Heart right ventricle (tissue), 16 donors: ENCODE data around the gene UBAP2L. TPM values are rescaled to one million over a fixed set of nuclear protein-coding genes. Genes with fewer than 3 reads are reported as not detected.

ENCODE experiments used
- ATAC-seq, 8 donors: fragments of 200-7000 bp; cut with Tn5 transposase; one replicate each; pipeline ENCODE4 v1.9.1; 2020; ENCODE audit warnings: mild to moderate bottlenecking in 8 of 8, moderate library complexity in 8 of 8, moderate number of reproducible peaks in 1 of 8
- DNase-seq, 2 donors: peaks; one replicate each; pipeline ENCODE4 v3.0.0-alpha.2; 2020
- H3K27ac ChIP-seq, 10 donors: fragments of 200-600 bp; sonication (generic) in 2 of 10; one replicate each; pipeline versions ENCODE4 v1.5.0 to v1.8.0; 2020 to 2022; ENCODE audit warnings: mild to moderate bottlenecking in 3 of 10
- H3K27me3 ChIP-seq, 7 donors: fragments of 200-600 bp; one replicate each; pipeline ENCODE4 v1.8.0; 2021 to 2022; ENCODE audit warnings: mild to moderate bottlenecking in 2 of 7
- H3K36me3 ChIP-seq, 9 donors: fragments of 200-600 bp; sonication (generic) in 1 of 9; one replicate each; pipeline versions ENCODE4 v1.5.0 to v1.8.0; 2020 to 2022; ENCODE audit warnings: mild to moderate bottlenecking in 2 of 9
- H3K4me1 ChIP-seq, 9 donors: fragments of 200-600 bp; sonication (generic) in 1 of 9; one replicate each; pipeline versions ENCODE4 v1.5.0 to v1.8.0; 2020 to 2022; ENCODE audit warnings: mild to moderate bottlenecking in 4 of 9
- H3K4me3 ChIP-seq, 10 donors: fragments of 200-600 bp; sonication (generic) in 2 of 10; one replicate each; pipeline versions ENCODE4 v1.5.0 to v1.8.0; 2020 to 2022; ENCODE audit warnings: mild to moderate bottlenecking in 7 of 10, moderate library complexity in 2 of 10
- H3K9me3 ChIP-seq, 11 donors: fragments of 200-600 bp in 10 of 11; sonication (generic) in 2 of 11; one replicate each; pipeline versions ENCODE4 v1.5.0 to v1.8.0; 2013 to 2022; ENCODE audit warnings: mild to moderate bottlenecking in 2 of 11, control low read depth in 1 of 11, moderate library complexity in 1 of 11
- WGBS, 2 donors: extraction: QIAGEN DNeasy Blood & Tissue Kit; methylation state at CpG; one replicate each; pipeline ENCODE4 v1.1.7; 2013; ENCODE audit warnings: inconsistent platforms in 1 of 2; 5-methylcytosine and 5-hydroxymethylcytosine counted together
- intact Hi-C, 10 donors: fragments of 100-400 bp; cut with DNase I; formaldehyde crosslinking; loops; one replicate each; pipeline versions ENCODE4 v1.11.1 to v1.14.2; 2022
- polyA plus RNA-seq, 2 donors: library from polyadenylated mRNA; stranded (reverse); fragments of 200-250 nt; gene quantifications; one replicate each; pipeline ENCODE4 v1.2.3, GENCODE V29; 2013
- total RNA-seq, 10 donors: library from RNA; stranded (reverse); fragmentation: NEBNext Ultra II Directional in 3 of 10; extraction: Animal tissue kit (Norgen Biotek cat#: 25700) in 3 of 10; gene quantifications; one replicate each; pipeline versions ENCODE4 v1.2.1 to v1.2.4, GENCODE V29; 2021 to 2023
- TF ChIP-seq, protein P1 (sequence below), 9 donors: fragments of 200-600 bp; sonication (generic) in 2 of 9; IDR thresholded peaks; one replicate each; pipeline versions ENCODE4 v1.5.0 to v1.8.0; 2021 to 2022; ENCODE audit warnings: antibody characterized with exemption in 9 of 9, mild to moderate bottlenecking in 5 of 9, moderate library complexity in 1 of 9
- donor health status: Arrhythmogenic right ventricular cardiomyopathy.
- donor health status: ischemic (EF 13 %, LVEDD 7.1; RV severe dilation, severe dysfunction).
- donor health status: healthy with polysubstance abuse.
- donor health status: DM: no; HTN: yes; CAD: no.
- donor health status: DM: no; HTN: no; CAD: no.
- donor health status: ischemic (EF 25% LVEDD 6.9; RV normal size, moderate dysfunction).
- donor health status: ischemic (EF 25% LVEDD 5.7; RV mildly dilated, moderate dysfunction).
- donor health status: healthy.
- donor health status: DM: yes; HTN: yes; CAD: no.
- donor health status: Ischemic cardiomyopathy.
- donor health status: ischemic (EF 35%, LVEDD 5.7; RV mildly dilated, moderate dysfunction).
- donor health status: nonischemic (EF 11% LVEDD 7.7; RV severe dilation, severe dysfunction).
- donor health status: DM: yes; HTN: yes; CAD: no.
- donor health status: PGD.
- donor health status: ischemic (EF 29% LVEDD 5.4; RV normal size, mild dysfunction).
- donor health status: nonischemic (EF 23%, LVEDD 6.1; RV moderate dilation, normal function).

The UBAP2L gene
- total and polyA plus RNA-seq, 12 donors = 55.2 to 135 (median 107) TPM

DNA sequence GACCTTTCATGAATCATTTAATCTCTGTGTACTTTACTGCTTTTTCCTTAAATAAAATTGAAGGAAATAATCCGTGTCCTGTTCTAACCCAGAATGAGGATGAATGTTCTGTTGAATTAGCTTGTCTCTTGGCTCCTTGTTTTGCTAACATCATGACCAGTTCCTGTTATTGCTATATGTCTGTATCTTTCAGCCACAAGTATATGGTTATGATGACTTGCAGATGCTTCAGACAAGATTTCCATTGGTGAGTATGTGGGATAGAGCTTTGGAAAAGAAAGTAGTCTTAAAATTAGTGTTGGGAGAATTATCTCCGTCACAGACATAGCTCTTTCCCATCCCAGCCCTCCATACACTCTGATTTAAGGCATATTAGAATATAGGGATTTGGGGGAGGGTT, 38.0 kb downstream of the UBAP2L start:
- no peaks in the 10 kb centered on the region for H3K27me3 ChIP-seq
- H3K9me3 ChIP-seq = no peaks in the 10 kb centered on the region
- DNase-seq (no peak), ATAC-seq (no peak)
- H3K4me1 ChIP-seq = peaks cover 0 to 7% (median 0%) of the 10 kb centered on the region in 9 donors
- H3K27ac ChIP-seq = no peak overlapping the region
- intact Hi-C loops = loop anchor here in 1 of 10 donors (5.0 kb wide), 1 partner anchor 36 kb away; the partner anchor contains the start of gene UBAP2L
- no peak overlapping the region for H3K4me3 ChIP-seq
- WGBS, 2 donors = 94 to 97% methylated on average over 2 of the region's 2 CpGs
- TF ChIP-seq, protein P1, sequence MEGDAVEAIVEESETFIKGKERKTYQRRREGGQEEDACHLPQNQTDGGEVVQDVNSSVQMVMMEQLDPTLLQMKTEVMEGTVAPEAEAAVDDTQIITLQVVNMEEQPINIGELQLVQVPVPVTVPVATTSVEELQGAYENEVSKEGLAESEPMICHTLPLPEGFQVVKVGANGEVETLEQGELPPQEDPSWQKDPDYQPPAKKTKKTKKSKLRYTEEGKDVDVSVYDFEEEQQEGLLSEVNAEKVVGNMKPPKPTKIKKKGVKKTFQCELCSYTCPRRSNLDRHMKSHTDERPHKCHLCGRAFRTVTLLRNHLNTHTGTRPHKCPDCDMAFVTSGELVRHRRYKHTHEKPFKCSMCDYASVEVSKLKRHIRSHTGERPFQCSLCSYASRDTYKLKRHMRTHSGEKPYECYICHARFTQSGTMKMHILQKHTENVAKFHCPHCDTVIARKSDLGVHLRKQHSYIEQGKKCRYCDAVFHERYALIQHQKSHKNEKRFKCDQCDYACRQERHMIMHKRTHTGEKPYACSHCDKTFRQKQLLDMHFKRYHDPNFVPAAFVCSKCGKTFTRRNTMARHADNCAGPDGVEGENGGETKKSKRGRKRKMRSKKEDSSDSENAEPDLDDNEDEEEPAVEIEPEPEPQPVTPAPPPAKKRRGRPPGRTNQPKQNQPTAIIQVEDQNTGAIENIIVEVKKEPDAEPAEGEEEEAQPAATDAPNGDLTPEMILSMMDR (IDR thresholded peaks at IDR 0.05) = no peak
- peaks cover 15 to 100% (median 96%) of the 10 kb centered on the region in 9 donors for H3K36me3 ChIP-seq

DNA sequence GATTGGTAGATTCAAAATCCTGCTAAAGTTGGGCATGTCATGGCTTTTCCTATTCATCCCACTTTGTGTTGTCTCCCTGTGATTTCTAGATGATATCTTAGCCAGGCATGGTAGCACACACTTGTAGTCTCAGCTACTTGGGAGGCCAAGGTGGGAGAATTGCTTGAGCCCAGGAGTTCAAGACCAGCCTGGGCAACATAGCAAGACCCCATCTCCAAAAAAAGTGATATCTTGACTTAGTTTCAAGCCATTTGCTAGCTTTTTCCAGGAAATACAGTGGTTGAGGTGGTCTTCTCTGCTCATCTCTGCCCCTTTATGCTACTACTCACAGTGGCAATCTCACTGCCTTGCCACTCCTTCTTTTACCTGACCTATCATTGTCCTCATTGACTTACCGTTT, 39.4 kb downstream of the UBAP2L start:
- Histone ChIP-seq H3K36me3 (peaks cover 15 to 100% (median 85%) of the 10 kb centered on the region in 9 donors), H3K27me3 (no peaks in the 10 kb centered on the region), H3K4me1 (peaks cover 0 to 14% (median 4%) of the 10 kb centered on the region in 9 donors), H3K9me3 (no peaks in the 10 kb centered on the region), H3K4me3 (no peak overlapping the region), H3K27ac (no peak overlapping the region)
- ATAC-seq (no peak), DNase-seq (no peak)
- intact Hi-C loops = loop anchor here in 3 of 10 donors (10.0 kb wide), 3 partner anchors 55 to 265 kb away; partner anchors contain the start of genes CFAP141 (in 2 of the 3) and RPS27 (in 1 of the 3)
- WGBS, 2 donors = 86 to 90% methylated on average over 1 of the region's 1 CpG
- TF ChIP-seq, protein P1 (IDR thresholded peaks at IDR 0.05) = no peak

DNA sequence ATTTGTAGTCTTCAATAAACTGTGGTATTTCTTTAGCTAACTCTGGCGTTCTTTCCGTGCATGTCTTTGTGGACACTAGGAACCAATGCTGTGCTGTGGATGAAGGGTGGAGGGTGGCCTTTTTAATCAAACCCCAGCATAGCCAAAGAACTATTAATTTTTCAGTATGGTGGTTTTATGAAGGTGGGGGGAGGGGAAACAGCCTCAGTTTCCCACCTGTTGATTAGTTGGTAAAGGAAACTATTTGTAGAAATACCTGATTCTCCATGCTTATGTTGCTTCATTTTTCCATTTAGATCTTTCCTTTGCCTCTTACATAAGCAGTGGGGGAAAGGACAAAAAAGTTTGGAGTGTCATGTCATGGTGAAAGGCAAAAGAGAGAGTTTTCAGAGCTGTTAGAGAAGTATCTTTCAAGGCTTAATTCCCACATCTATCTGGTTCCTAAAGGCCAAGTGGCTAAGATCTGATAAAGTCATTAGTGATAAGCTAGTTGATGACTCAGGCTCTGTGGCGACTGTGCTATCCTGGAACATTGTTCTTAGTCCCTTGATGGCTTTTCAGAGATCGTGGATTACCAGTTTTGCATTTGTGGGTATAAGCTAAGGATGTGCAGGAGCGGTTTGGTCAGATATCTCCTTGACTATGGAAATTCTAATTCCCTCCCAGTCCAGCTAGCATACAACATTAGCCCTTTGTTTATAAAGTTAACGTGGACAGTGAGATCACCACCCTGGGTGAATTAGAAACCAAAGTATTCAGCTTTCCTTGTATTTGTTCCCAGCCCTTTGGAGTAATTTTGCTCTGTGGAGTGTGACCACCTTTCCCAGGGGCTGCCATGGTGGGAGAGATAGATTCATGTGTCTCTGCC, 42.9 kb downstream of the UBAP2L start:
- H3K36me3 ChIP-seq = peaks cover 9 to 100% (median 60%) of the 10 kb centered on the region in 9 donors

DNA sequence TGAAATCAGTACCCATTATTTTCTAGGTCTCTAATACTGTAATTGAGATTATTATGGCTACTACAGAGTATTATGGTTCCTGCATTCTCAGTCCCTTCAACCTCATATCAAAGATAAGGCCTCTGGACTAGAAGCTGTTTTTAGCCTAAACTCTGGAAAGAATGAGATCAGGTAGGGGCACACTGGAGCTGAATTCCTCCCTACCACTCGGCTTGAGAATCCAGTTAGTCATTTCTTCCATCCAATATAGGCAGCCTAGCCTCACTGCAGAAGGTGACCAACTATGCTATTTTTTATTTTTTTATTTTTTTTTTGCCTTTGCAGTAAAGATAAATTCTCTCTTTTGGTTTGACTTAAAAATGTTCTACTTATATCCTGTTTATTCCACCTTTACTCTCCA, 43.7 kb downstream of the UBAP2L start:
- DNase-seq (no peak), ATAC-seq (peak in 1 of 8 donors; percentile 32)
- intact Hi-C loops = loop anchor here in 3 of 10 donors (10.0 kb wide), 3 partner anchors 60 to 270 kb away; partner anchors contain the start of genes CFAP141 (in 2 of the 3) and RPS27 (in 1 of the 3)
- peak overlapping the region in 2 of 10 donors; percentile 7 to 19 for H3K27ac ChIP-seq
- H3K4me3 ChIP-seq = no peak overlapping the region
- H3K9me3 ChIP-seq = no peaks in the 10 kb centered on the region
- peaks cover 0 to 14% (median 4%) of the 10 kb centered on the region in 9 donors for H3K4me1 ChIP-seq
- peaks cover 6 to 100% (median 60%) of the 10 kb centered on the region in 9 donors for H3K36me3 ChIP-seq
- 43 to 52% methylated on average over 1 of the region's 1 CpG for WGBS, 2 donors
- no peaks in the 10 kb centered on the region for H3K27me3 ChIP-seq
- TF ChIP-seq, protein P1 (IDR thresholded peaks at IDR 0.05) = no peak

More for the DNA sequence above, 42.9 kb downstream of the UBAP2L start:
- no peaks in the 10 kb centered on the region for H3K27me3 ChIP-seq
- TF ChIP-seq, protein P1 (IDR thresholded peaks at IDR 0.05) = no peak
- H3K4me3 ChIP-seq = no peak overlapping the region
- 61 to 65% methylated on average over 6 of the region's 6 CpGs for WGBS, 2 donors
- H3K4me1 ChIP-seq = peaks cover 0 to 14% (median 4%) of the 10 kb centered on the region in 9 donors
- ATAC-seq = peak in 1 of 8 donors; percentile 17
- peak overlapping the region in 2 of 10 donors; percentile 7 to 19 for H3K27ac ChIP-seq
- no peak for DNase-seq
- H3K9me3 ChIP-seq = no peaks in the 10 kb centered on the region
- intact Hi-C loops = loop anchor here in 3 of 10 donors (10.0 kb wide), 3 partner anchors 59 to 269 kb away; partner anchors contain the start of genes CFAP141 (in 2 of the 3) and RPS27 (in 1 of the 3)
